Activated T-cell treated with anti-CD3 and anti-CD28 coated beads, Interleukin-2, amount 50 U/mL, for 72 hours (primary cell): ENCODE data around the gene LBR. TPM values are rescaled to one million over a fixed set of nuclear protein-coding genes. Genes with fewer than 3 reads are reported as not detected.
A peak's percentile ranks its signal among the peaks of the same experiment; 100 is the strongest.

Experiments
- ATAC-seq, 2 donors: fragments of 150-1000 bp; cut with Tn5 transposase; replicated peaks in 1 of 2; 2 replicates each; pipeline ENCODE4 v1.10.0; 2021; ENCODE audit warnings: moderate library complexity in 2 of 2, mild to moderate bottlenecking in 1 of 2
- DNase-seq, 2 donors: peaks; one replicate each; pipeline ENCODE4 v3.0.0; 2021 to 2022; ENCODE audit warnings: mixed read lengths in 1 of 2
- H3K27ac Mint-ChIP-seq: one replicate; pipeline ENCODE4 v1.8.0; 2022; ENCODE audit warnings: mild to moderate bottlenecking, moderate library complexity, mixed read lengths
- H3K27me3 Mint-ChIP-seq: one replicate; pipeline ENCODE4 v1.8.0; 2022; ENCODE audit warnings: low read depth, mixed read lengths
- H3K36me3 Mint-ChIP-seq, 2 donors: one replicate each; pipeline ENCODE4 v1.8.0; 2022; ENCODE audit warnings: mixed read lengths in 2 of 2, mild to moderate bottlenecking in 1 of 2; ENCODE audit not compliant: insufficient read depth in 2 of 2
- H3K4me1 Mint-ChIP-seq: one replicate; pipeline ENCODE4 v1.8.0; 2022; ENCODE audit warnings: low read depth, mixed read lengths
- H3K4me3 Mint-ChIP-seq, 2 donors: one replicate each; pipeline ENCODE4 v1.8.0; 2022; ENCODE audit warnings: mild to moderate bottlenecking in 2 of 2, mixed read lengths in 2 of 2, moderate library complexity in 2 of 2
- H3K9me3 Mint-ChIP-seq, 2 donors: one replicate each; pipeline ENCODE4 v1.8.0; 2022; ENCODE audit warnings: mixed read lengths in 2 of 2
- total RNA-seq, 2 donors: library from RNA; stranded (reverse); gene quantifications; one replicate each; pipeline ENCODE4 v1.2.3, GENCODE V29; 2022

The LBR gene
- total RNA-seq, 2 donors from 2014 or later: 152 to 163 TPM

- Mint-ChIP-seq H3K36me3 (peaks cover 0 to 3% of the 10 kb centered on the region in 2 donors), H3K27ac (no peak overlapping the region), H3K4me1 (peaks cover 61% of the 10 kb centered on the region), H3K9me3 (no peaks in the 10 kb centered on the region), H3K27me3 (no peaks in the 10 kb centered on the region), H3K4me3 (no peak overlapping the region)
- ATAC-seq: no peak
- DNase-seq: no peak
Measured at GRCh38 chr1:225446595-225446960, 18.7 kb upstream of the LBR start.

DNA sequence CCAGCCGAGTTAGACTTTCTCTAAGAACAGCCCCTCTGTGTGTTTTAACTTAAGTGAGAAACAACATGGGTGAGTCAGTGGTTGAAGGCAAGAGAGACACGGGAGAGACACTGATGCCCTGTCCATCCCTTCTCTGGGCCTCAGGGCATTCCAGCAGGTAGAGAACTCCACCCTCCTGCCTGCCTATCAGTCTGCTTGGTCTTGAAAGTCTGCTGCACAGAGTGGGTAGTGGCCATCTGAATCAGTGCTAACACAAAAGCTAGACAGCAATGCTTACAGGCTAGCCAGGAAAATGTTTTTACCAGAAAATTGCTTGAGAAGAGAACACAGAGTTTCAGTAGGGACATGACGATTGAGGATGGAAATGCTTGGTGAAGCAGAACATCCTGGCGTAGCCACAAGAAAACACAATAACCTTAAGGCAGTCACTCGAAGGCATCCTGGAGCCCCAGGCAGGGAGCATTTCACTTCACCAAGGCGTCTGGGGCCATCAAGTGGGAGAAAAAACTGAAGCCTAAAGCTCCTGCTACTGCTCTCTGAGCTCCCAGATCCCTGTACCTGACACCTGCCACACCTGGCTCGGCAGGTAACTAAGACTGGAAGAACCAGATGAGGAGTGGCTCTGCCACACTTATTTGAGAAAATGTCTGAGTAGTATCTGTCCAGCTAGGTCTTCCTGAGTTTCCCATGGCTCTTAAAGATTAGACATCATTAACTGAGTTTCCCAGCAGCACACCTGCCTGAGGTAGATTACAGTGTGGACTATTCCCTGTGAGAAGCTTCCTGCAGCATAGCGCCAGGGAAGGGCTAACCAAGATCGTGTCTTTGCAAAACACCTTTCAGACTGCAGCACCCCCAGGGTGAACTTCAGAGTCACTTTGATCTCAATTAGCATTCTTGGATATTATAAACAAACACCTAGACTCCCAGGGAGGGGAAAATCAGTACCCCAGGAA lies 18.1 kb upstream of the LBR start:
- no peak for DNase-seq

GRCh38 chr1:225442123-225442505 lies 14.3 kb upstream of the LBR start:
- Mint-ChIP-seq H3K27ac (peak overlapping the region; percentile 3), H3K27me3 (no peaks in the 10 kb centered on the region), H3K36me3 (peaks cover 0 to 3% of the 10 kb centered on the region in 2 donors), H3K4me3 (peak overlapping the region; percentile 70 to 76), H3K9me3 (no peaks in the 10 kb centered on the region), H3K4me1 (peaks cover 56% of the 10 kb centered on the region)
- DNase-seq: no peak
- ATAC-seq: no peak

More for the DNA sequence above, 18.1 kb upstream of the LBR start:
- H3K4me1 Mint-ChIP-seq: peaks cover 59% of the 10 kb centered on the region
- H3K9me3 Mint-ChIP-seq: no peaks in the 10 kb centered on the region
- H3K4me3 Mint-ChIP-seq: peak overlapping the region; percentile 74 to 85
- no peaks in the 10 kb centered on the region for H3K27me3 Mint-ChIP-seq
- peak overlapping the region; percentile 98 for H3K27ac Mint-ChIP-seq
- H3K36me3 Mint-ChIP-seq: peaks cover 0 to 3% of the 10 kb centered on the region in 2 donors
- ATAC-seq: no peak

DNA sequence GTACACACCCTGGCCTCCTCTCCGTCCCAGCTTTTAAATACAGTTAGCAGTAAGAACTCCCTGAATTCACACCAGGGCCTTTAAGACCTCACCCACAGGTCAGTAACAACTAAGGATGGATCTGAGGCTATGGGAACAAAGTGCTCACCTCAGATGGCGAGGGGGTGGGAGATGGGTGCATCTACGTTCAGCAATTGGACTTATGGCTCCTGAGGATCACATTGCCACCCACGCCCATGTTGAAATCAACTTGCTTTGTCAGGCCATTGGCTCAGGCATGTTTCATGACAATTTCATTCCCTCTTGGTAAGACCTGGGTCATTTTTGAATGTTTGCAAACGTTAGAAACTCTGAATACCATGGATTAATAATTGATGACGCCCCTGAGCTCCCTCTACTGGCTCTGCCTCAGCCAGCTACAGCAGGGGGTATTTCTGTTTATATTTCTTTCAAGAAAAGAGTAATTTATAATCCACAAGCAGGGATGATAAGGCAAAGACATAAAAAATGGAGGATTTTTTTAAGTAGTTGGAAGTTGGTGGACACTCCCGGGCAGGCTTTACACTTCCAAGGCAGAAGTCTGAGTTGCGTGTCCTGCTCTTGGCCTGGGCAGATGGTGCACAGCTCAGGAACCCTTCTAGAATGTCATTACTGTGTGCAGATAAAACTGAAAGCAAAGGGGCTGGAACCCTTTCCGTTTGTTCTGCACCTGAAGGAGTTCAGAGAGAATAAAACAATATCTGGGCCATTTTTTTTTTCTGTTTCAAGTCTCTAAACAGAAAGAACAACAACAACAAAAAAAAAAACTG lies 13.7 kb upstream of the LBR start:
- peaks cover 0 to 3% of the 10 kb centered on the region in 2 donors for H3K36me3 Mint-ChIP-seq
- ATAC-seq (no peak), DNase-seq (no peak)
- H3K4me3 Mint-ChIP-seq: peak overlapping the region; percentile 70 to 76
- H3K27ac Mint-ChIP-seq: peak overlapping the region; percentile 34
- H3K27me3 Mint-ChIP-seq: no peaks in the 10 kb centered on the region
- H3K4me1 Mint-ChIP-seq: peaks cover 55% of the 10 kb centered on the region
- H3K9me3 Mint-ChIP-seq: no peaks in the 10 kb centered on the region

GRCh38 chr1:225440380-225441221 lies 12.8 kb upstream of the LBR start:
- ATAC-seq (no peak), DNase-seq (no peak)
- H3K27me3 Mint-ChIP-seq: no peaks in the 10 kb centered on the region
- peaks cover 53% of the 10 kb centered on the region for H3K4me1 Mint-ChIP-seq
- peaks cover 0 to 3% of the 10 kb centered on the region in 2 donors for H3K36me3 Mint-ChIP-seq
- no peaks in the 10 kb centered on the region for H3K9me3 Mint-ChIP-seq
- H3K27ac Mint-ChIP-seq: no peak overlapping the region
- H3K4me3 Mint-ChIP-seq: no peak overlapping the region

DNA sequence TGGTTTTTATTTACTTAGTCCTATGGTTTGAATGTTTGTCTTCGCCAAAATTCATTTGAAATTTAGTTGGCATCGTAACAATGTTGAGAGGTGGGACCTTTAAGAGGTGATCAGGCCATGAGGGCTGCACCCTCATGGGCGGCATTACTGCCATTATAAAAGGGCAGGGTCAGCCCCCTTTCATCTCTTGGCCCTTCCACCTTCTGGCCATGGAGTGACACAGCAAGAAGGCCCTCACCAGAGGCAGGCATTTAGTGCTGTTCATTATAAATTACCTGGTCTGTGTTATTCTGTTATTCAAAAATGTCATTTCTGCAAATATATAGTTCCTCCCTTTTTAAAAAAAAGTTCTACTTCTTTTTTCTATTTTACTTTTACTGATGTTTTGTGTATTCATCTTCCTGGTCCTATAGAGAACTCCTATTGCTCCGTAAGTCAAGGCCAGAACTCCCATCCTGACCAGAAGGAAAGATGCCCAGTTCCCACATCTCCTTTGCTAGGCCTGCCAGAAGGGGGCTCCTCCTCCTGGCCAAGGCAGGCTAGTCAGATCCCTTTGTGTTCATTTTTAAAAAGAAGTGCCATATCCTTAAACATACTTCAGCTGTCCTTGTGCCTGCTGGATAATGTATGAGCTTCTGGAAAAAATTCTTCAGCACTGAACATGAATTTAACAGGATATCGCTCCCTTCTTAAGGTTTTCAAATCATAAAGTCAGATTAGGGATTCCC lies 10.0 kb upstream of the LBR start:
- no peak overlapping the region for H3K4me3 Mint-ChIP-seq
- no peak overlapping the region for H3K27ac Mint-ChIP-seq
- ATAC-seq: no peak
- peaks cover 31% of the 10 kb centered on the region for H3K4me1 Mint-ChIP-seq
- no peaks in the 10 kb centered on the region for H3K27me3 Mint-ChIP-seq
- H3K36me3 Mint-ChIP-seq: no peaks in the 10 kb centered on the region
- no peak for DNase-seq
- no peaks in the 10 kb centered on the region for H3K9me3 Mint-ChIP-seq

GRCh38 chr1:225435957-225436392 lies 8.1 kb upstream of the LBR start:
- H3K36me3 Mint-ChIP-seq: no peaks in the 10 kb centered on the region
- no peak overlapping the region for H3K27ac Mint-ChIP-seq
- H3K4me3 Mint-ChIP-seq: no peak overlapping the region
- peaks cover 14% of the 10 kb centered on the region for H3K4me1 Mint-ChIP-seq
- ATAC-seq (no peak), DNase-seq (no peak)
- no peaks in the 10 kb centered on the region for H3K27me3 Mint-ChIP-seq
- H3K9me3 Mint-ChIP-seq: no peaks in the 10 kb centered on the region

GRCh38 chr1:225435487-225435886 lies 7.6 kb upstream of the LBR start:
- Mint-ChIP-seq H3K36me3 (no peaks in the 10 kb centered on the region), H3K4me3 (no peak overlapping the region), H3K27ac (no peak overlapping the region), H3K9me3 (no peaks in the 10 kb centered on the region), H3K27me3 (no peaks in the 10 kb centered on the region), H3K4me1 (peaks cover 14% of the 10 kb centered on the region)
- DNase-seq: no peak
- ATAC-seq: no peak

GRCh38 chr1:225435076-225435475 lies 7.2 kb upstream of the LBR start:
- ATAC-seq (no peak), DNase-seq (no peak)
- no peaks in the 10 kb centered on the region for H3K36me3 Mint-ChIP-seq
- H3K27ac Mint-ChIP-seq: no peak overlapping the region
- no peaks in the 10 kb centered on the region for H3K9me3 Mint-ChIP-seq
- peaks cover 18% of the 10 kb centered on the region for H3K4me1 Mint-ChIP-seq
- H3K4me3 Mint-ChIP-seq: no peak overlapping the region
- H3K27me3 Mint-ChIP-seq: no peaks in the 10 kb centered on the region

- Mint-ChIP-seq H3K4me3 (no peak overlapping the region), H3K4me1 (peaks cover 24% of the 10 kb centered on the region), H3K36me3 (peaks cover 0 to 2% of the 10 kb centered on the region in 2 donors), H3K27ac (no peak overlapping the region), H3K9me3 (no peaks in the 10 kb centered on the region), H3K27me3 (no peaks in the 10 kb centered on the region)
- ATAC-seq (no peak), DNase-seq (no peak)
Measured at GRCh38 chr1:225434046-225434445, 6.2 kb upstream of the LBR start.

DNA sequence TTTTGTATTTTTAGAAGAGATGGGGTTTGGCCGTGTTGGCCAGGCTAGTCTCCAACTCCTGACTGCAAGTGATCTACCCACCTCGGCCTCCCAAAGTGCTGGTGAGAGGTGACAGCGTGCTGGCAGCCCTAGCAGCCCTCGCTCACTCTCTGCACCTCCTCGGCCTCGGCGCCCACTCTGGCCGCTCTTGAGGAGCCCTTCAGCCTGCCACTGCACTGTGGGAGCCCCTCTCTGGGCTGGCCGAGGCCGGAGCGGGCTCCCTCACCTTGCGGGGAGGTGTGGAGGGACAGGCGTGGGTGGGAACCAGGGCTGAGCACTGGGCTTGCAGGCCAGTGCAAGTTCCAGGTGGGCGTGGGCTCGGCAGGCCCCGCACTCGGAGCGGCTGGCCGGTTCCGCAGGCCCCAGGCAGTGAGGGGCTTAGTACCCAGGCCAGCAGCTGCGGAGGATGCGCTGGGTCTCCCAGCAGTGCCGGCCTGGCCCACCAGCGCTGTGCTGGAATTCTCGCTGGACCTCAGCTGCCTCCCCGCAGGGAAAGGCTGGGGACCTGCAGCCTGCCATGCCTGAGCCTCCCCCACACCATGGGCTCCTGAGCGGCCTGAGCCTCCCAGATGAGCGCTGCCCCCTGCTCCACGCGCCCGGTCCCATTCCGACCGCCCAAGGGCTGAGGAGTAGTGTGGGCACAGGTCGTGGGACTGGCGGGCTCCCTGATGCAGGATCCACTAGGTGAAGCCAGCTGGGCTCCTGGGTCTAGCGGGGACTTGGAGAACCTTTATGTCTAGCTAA lies 3.4 kb upstream of the LBR start:
- Mint-ChIP-seq H3K9me3 (no peaks in the 10 kb centered on the region), H3K4me3 (no peak overlapping the region), H3K36me3 (peaks cover 1 to 4% of the 10 kb centered on the region in 2 donors), H3K27ac (no peak overlapping the region), H3K27me3 (no peaks in the 10 kb centered on the region), H3K4me1 (peaks cover 27% of the 10 kb centered on the region)
- no peak for DNase-seq
- ATAC-seq: no peak
